HEK293 (cell line): ENCODE results near the gene STRA8.

Experiments
- CTCF ChIP-seq: fragments of 450-650 bp; formaldehyde crosslinking; IDR thresholded peaks from 2 replicates; pipeline ENCODE4 v1.5.1; 2016; ENCODE audit warnings: missing biosample characterization, missing genetic modification characterization
- KLF16 ChIP-seq: fragments of 450-650 bp; formaldehyde crosslinking; IDR thresholded peaks from 2 replicates; pipeline ENCODE4 v1.5.1; 2017; ENCODE audit warnings: missing biosample characterization, missing genetic modification characterization
- KLF8 ChIP-seq: fragments of 450-650 bp; formaldehyde crosslinking; IDR thresholded peaks from 2 replicates; pipeline ENCODE4 v1.5.1; 2016; ENCODE audit warnings: missing biosample characterization, missing genetic modification characterization
- PBX3 ChIP-seq: sonication (generic); formaldehyde crosslinking; IDR thresholded peaks from 2 replicates; pipeline ENCODE4 v1.8.1; 2022; ENCODE audit warnings: mild to moderate bottlenecking, moderate library complexity, missing genetic modification reagents
- RBAK ChIP-seq: fragments of 450-650 bp; formaldehyde crosslinking; IDR thresholded peaks from 2 replicates; pipeline ENCODE4 v1.5.1; 2016; ENCODE audit warnings: missing biosample characterization, missing genetic modification characterization
- SCRT1 ChIP-seq: fragments of 450-650 bp; formaldehyde crosslinking; IDR thresholded peaks from 2 replicates; pipeline ENCODE4 v1.5.1; 2016; ENCODE audit warnings: missing biosample characterization, missing genetic modification characterization, borderline replicate concordance
- SETDB1 ChIP-seq: IDR thresholded peaks from one replicate; pipeline ENCODE4 v1.6.1; 2017; ENCODE audit warnings: mild to moderate bottlenecking, low read length, moderate library complexity, mixed read lengths; ENCODE audit not compliant: insufficient read length
- TCF7L2 ChIP-seq: IDR thresholded peaks from 2 replicates; pipeline ENCODE4 v1.6.1; 2011; ENCODE audit warnings: low read depth, mild to moderate bottlenecking, inconsistent platforms, low read length, moderate library complexity, borderline replicate concordance
- TSHZ1 ChIP-seq: fragments of 450-650 bp; formaldehyde crosslinking; IDR thresholded peaks from 2 replicates; pipeline ENCODE4 v1.5.1; 2016; ENCODE audit warnings: missing biosample characterization, missing genetic modification characterization, borderline replicate concordance
- ZBTB49 ChIP-seq: fragments of 450-650 bp; formaldehyde crosslinking; IDR thresholded peaks from 2 replicates; pipeline ENCODE4 v1.5.1; 2016; ENCODE audit warnings: missing biosample characterization, missing genetic modification characterization, low read depth
- ZEB2 ChIP-seq: fragments of 450-650 bp; formaldehyde crosslinking; IDR thresholded peaks from 2 replicates; pipeline ENCODE4 v1.5.1; 2016; ENCODE audit warnings: missing biosample characterization, missing genetic modification characterization
- ZNF112 ChIP-seq: fragments of 450-650 bp; formaldehyde crosslinking; IDR thresholded peaks from 2 replicates; pipeline ENCODE4 v1.5.0; 2017; ENCODE audit warnings: missing biosample characterization, missing genetic modification characterization
- ZNF398 ChIP-seq: fragments of 450-650 bp; formaldehyde crosslinking; IDR thresholded peaks from 2 replicates; pipeline ENCODE4 v1.5.1; 2017; ENCODE audit warnings: missing biosample characterization, missing genetic modification characterization
- ZNF76 ChIP-seq: fragments of 450-650 bp; formaldehyde crosslinking; IDR thresholded peaks from 2 replicates; pipeline ENCODE4; 2016; ENCODE audit warnings: low read depth, missing biosample characterization, missing genetic modification characterization, borderline replicate concordance

- TF ChIP-seq CTCF (tag by site-specific recombination) (no peak), SETDB1 (no peak), ZNF398 (tag by site-specific recombination) (no peak), KLF16 (tag by site-specific recombination) (no peak), PBX3 (CRISPR knock-in tag) (no peak), ZBTB49 (tag by site-specific recombination) (no peak), ZEB2 (tag by site-specific recombination) (no peak), ZNF76 (tag by site-specific recombination) (no peak), RBAK (tag by site-specific recombination) (no peak), KLF8 (tag by site-specific recombination) (no peak), TSHZ1 (tag by site-specific recombination) (no peak), TCF7L2 (no peak), ZNF112 (tag by site-specific recombination) (no peak), SCRT1 (tag by site-specific recombination) (no peak)
These were observed 57.0 kb downstream of the STRA8 start for GRCh38 chr7:135290594-135290993.
